Astrocyte of the hippocampus (primary cell): Measurements from ENCODE around the gene LTBP2.

Experiments used
- DNase-seq: peaks from one replicate; pipeline ENCODE4 v3.0.0; 2011; ENCODE audit warnings: low read depth, low spot score

Gene LTBP2

GRCh38 chr14:74527736-74528280, 84.2 kb downstream of the LTBP2 start:
- DNase-seq, result no peak

DNA sequence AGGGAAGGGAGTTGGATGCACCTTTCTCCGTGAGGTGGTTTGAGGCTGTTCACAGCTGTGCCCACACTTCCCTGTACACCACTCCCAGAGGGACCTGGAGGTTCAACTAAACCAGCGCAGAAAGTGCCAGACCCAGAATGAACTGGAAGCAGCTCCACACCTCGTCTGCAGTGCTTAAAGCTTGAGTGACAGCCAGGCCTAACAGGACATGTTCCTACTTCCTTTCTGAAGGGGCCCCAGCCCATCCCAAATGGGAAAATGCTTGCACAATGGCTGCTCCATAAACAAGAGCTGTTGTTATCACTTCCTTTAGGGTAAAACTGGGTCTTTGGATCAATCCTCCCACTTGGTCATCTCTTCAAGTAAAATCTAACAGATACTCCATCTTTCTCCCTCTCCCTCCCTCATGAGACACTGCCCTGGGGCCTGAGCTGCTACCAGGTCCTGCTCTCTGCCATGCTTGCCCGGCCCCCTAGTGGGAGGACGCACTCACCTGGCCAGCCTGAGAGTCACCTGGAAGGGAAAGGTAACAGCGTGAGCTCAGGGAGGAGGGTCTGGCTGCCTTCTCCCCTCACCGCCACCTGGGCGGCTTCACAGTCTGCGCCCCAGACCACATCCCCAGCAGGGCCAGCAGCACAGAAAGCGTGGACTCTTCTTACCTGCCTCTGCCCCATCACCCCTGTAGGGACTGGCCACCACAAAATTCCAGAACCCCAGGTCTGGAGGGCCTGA, 85.0 kb downstream of the LTBP2 start:
- DNase-seq, result no peak

GRCh38 chr14:74525361-74525851, 86.6 kb downstream of the LTBP2 start:
- peak; percentile 52 for DNase-seq

GRCh38 chr14:74524812-74525135, 87.3 kb downstream of the LTBP2 start:
- no peak for DNase-seq

- peak; percentile 88 for DNase-seq
Measured at GRCh38 chr14:74524076-74524811, 87.8 kb downstream of the LTBP2 start.

- DNase-seq, result no peak
Measured at GRCh38 chr14:74522740-74523139, 89.3 kb downstream of the LTBP2 start.

- DNase-seq, result no peak
Measured at GRCh38 chr14:74521756-74522155, 90.3 kb downstream of the LTBP2 start.

- DNase-seq, result no peak
Measured at GRCh38 chr14:74519316-74520074, 92.5 kb downstream of the LTBP2 start.

DNA sequence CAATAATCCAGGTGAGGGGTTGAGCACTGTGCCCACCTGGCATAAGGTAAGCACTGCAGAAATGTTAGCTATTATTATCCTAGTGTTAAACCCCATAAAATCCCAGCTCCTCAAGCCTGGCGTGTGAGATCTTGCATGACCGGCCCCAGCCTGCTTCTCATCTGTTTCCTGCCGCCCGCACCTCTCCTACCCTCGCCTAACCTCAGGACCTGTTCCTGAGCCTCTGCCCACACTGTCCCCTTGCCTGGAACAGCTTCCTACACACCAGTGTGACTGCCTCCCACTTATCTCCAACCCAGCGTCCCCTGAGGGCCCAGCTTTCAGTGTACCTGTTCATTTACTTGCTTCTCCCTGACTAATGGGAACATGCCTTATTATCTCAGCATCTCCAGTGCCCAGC, 93.8 kb downstream of the LTBP2 start:
- no peak for DNase-seq

- DNase-seq, result no peak
Measured at GRCh38 chr14:74517731-74518130, 94.3 kb downstream of the LTBP2 start.

GRCh38 chr14:74516451-74517160, 95.4 kb downstream of the LTBP2 start:
- DNase-seq, result peak; percentile 89

DNA sequence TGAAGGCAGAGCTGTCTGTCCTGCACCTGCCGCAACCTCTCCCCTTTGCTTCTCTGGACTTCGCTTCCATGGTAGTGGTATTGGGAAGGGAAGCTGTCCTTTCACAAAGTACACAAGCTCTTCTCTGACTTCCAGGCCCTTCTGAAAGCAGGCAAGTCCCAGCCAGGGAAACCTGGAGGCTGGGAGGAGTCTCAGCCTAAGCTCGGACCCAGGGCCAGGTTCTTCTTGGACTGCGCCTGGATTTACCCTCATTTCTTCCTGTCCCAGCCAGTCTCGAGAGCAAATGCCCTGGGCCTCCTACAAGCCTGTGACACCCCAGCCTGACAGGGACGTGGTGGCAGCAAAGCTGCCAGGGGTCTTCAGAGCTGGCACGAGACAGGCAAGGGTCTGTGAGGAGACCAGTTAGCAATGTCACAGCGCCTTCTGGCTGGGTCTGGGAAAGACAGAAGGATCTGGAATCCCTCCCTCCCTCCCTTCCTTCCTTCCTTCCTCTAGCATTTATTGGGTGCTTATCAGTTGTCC, 96.1 kb downstream of the LTBP2 start:
- DNase-seq, result no peak

- peak; percentile 97 for DNase-seq
Measured at GRCh38 chr14:74514471-74514941, 97.5 kb downstream of the LTBP2 start.

GRCh38 chr14:74511966-74512830, 99.8 kb downstream of the LTBP2 start:
- no peak for DNase-seq

DNA sequence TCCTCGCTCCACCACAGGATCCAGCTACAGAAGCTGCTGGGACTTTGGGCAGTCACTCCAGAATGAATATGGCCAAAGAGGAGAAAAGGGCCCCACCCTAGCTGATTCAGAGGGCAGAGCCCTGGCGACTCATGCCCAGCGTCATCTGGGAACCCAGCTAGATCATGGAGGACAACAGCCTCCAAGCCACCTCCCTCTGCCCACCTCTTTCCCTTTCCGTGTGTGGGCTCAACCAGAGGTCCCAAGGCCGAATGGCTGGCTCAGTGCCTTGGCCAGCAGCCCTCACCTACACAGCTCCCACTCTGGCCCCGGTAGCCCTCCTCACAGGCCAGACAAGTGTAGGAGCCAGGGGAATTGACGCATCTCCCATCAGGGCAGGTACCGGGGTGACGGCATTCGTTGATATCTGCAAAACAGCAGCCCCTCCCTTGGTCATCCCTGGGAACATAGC, 101.1 kb downstream of the LTBP2 start:
- DNase-seq, result peak; percentile 52

- DNase-seq, result peak; percentile 72
Measured at GRCh38 chr14:74510223-74510931, 101.7 kb downstream of the LTBP2 start.

- no peak for DNase-seq
Measured at GRCh38 chr14:74509587-74510222, 102.3 kb downstream of the LTBP2 start.

GRCh38 chr14:74508844-74509428, 103.1 kb downstream of the LTBP2 start:
- DNase-seq, result no peak
